Muscle layer of duodenum (tissue), 2 donors: ENCODE results near the gene RECQL5.

Experiments
- H3K27ac ChIP-seq: one replicate; pipeline ENCODE4 v1.7.0; 2013; ENCODE audit warnings: mild to moderate bottlenecking, low read length
- H3K27me3 ChIP-seq: one replicate; pipeline ENCODE4 v1.7.0; 2013; ENCODE audit warnings: low read depth, mild to moderate bottlenecking, control low read depth, low read length
- H3K36me3 ChIP-seq, 2 donors: one replicate each; pipeline ENCODE4 v1.7.0; 2013; ENCODE audit warnings: low read length in 2 of 2, control low read depth in 1 of 2, mild to moderate bottlenecking in 1 of 2; ENCODE audit not compliant: insufficient read depth in 2 of 2, control insufficient read depth in 1 of 2
- H3K4me1 ChIP-seq, 2 donors: one replicate each; pipeline ENCODE4 v1.7.0; 2013; ENCODE audit warnings: low read length in 2 of 2, mild to moderate bottlenecking in 2 of 2, control low read depth in 1 of 2, moderate library complexity in 1 of 2; ENCODE audit not compliant: insufficient read depth in 2 of 2, control insufficient read depth in 1 of 2
- H3K4me3 ChIP-seq, 2 donors: one replicate each; pipeline ENCODE4 v1.7.0; 2013; ENCODE audit warnings: low read length in 2 of 2, low read depth in 1 of 2, mild to moderate bottlenecking in 1 of 2
- H3K9me3 ChIP-seq, 2 donors: one replicate each; pipeline ENCODE4 v1.7.0; 2013; ENCODE audit warnings: low read length in 2 of 2, control low read depth in 1 of 2, mild to moderate bottlenecking in 1 of 2; ENCODE audit not compliant: control insufficient read depth in 1 of 2
- donor health status: healthy.

The RECQL5 gene

DNA sequence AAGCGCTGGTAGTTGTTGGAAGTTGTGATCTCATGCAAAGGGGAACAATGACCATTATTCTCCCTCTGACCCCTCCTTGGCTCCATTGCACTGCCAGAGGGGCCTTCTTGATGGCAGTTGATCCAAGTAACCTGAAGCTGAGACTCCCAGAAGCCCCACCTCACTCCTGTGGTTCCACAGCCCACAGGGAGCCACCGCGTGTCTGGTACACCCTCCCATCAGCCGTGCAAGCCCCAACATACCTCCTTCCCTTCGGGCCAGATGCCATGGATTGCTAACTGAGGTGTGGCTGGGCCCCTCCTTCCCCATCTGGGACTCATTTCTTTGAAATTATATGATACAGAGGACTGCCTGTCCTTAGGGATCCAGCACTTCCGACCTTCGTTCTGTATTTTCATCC lies 18.0 kb upstream of the RECQL5 start:
- Histone ChIP-seq H3K4me3 (no peak overlapping the region), H3K36me3 (peaks cover 0 to 10% of the 10 kb centered on the region in 2 donors), H3K27ac (peak overlapping the region; percentile 70), H3K9me3 (no peaks in the 10 kb centered on the region), H3K4me1 (peaks cover 7 to 33% of the 10 kb centered on the region in 2 donors), H3K27me3 (no peaks in the 10 kb centered on the region)

DNA sequence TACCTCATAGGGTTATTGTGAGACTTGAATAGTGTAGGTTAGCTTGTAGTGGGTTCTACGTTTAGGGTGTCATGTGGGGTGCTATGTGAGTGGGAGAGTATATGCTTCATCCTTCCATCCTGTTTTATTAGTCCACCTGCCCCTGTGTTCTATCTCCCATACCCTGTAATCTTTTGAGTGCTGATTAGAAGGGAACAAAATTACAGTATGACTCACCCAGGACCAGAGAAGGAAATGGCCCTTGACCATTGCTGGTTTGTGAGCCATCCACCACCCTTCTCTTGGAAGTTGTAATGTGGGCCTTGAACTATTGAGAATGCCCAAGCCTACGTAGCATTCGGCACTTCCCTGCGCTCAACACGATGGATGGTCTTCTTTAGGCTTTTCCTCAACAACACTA lies 17.3 kb upstream of the RECQL5 start:
- peak overlapping the region; percentile 70 for H3K27ac ChIP-seq
- H3K36me3 ChIP-seq: peaks cover 0 to 10% of the 10 kb centered on the region in 2 donors
- no peaks in the 10 kb centered on the region for H3K9me3 ChIP-seq
- peaks cover 7 to 33% of the 10 kb centered on the region in 2 donors for H3K4me1 ChIP-seq
- H3K4me3 ChIP-seq: no peak overlapping the region
- no peaks in the 10 kb centered on the region for H3K27me3 ChIP-seq

DNA sequence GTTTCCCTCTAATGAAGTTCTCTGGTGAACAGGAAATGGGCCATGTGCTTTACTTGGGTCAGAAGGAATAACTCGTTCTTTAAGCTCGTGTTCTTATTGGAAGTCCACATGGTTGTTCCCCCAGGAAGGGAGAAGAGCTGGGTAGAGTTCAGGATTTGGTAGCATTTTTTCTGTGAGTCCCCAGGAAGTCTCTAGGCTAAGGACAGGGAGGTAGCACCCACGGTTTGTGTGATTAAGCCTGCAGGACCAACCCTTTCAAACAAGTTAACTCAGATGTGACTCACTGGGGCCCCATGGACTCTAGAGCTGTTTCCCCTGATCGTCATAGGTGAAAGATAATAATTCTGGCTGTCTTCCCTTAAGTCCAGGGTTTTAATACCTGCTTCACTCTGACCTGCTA lies 16.6 kb upstream of the RECQL5 start:
- Histone ChIP-seq H3K9me3 (no peaks in the 10 kb centered on the region), H3K27ac (peak overlapping the region; percentile 70), H3K4me1 (peaks cover 7 to 27% of the 10 kb centered on the region in 2 donors), H3K4me3 (no peak overlapping the region), H3K36me3 (peaks cover 0 to 10% of the 10 kb centered on the region in 2 donors), H3K27me3 (no peaks in the 10 kb centered on the region)

DNA sequence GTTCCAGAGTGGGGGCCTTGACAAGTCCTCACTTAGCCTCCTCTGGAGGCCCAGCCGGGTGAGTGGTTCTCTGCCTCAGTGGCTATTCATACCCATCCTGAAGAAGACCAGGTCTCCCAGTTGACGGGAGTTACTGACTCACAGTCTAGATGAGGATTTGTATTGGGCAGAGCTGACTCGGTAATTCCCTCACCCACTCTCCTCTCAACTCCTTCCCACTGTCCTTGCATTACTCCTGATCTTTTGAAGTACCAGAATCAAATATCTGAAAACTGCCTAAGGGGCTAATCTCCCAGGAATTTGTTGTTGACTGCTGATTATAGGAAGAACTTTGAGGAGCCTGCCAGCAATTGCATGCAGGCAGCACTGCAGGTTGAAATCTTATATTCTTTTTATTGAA lies 14.3 kb upstream of the RECQL5 start:
- peaks cover 7 to 19% of the 10 kb centered on the region in 2 donors for H3K4me1 ChIP-seq
- H3K4me3 ChIP-seq: no peak overlapping the region
- peak overlapping the region; percentile 9 for H3K27ac ChIP-seq
- H3K36me3 ChIP-seq: peaks cover 0 to 7% of the 10 kb centered on the region in 2 donors
- no peaks in the 10 kb centered on the region for H3K9me3 ChIP-seq
- H3K27me3 ChIP-seq: no peaks in the 10 kb centered on the region

DNA sequence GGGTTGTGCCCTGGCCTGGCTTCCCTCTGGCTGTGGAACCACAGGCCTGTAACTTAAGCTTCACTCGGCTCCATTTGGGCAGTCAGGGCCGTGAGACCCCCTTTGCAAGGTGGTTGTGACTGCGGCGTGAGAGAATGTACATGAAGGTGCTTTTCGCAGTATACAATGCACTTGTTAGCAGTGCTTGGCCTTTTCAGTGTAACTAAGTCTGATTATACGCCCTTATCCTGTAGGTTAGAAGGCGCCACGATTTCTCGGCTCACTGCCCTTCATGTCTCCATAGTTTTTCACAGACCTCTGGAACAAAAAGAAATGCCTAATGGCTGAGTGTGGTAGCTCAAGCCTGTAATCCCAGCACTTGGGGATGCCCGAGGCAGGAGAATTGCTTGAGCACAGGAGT lies 13.5 kb upstream of the RECQL5 start:
- peak overlapping the region; percentile 49 for H3K27ac ChIP-seq
- no peak overlapping the region for H3K4me3 ChIP-seq
- H3K4me1 ChIP-seq: peaks cover 3 to 15% of the 10 kb centered on the region in 2 donors
- no peaks in the 10 kb centered on the region for H3K9me3 ChIP-seq
- H3K27me3 ChIP-seq: no peaks in the 10 kb centered on the region
- peaks cover 0 to 11% of the 10 kb centered on the region in 2 donors for H3K36me3 ChIP-seq

DNA sequence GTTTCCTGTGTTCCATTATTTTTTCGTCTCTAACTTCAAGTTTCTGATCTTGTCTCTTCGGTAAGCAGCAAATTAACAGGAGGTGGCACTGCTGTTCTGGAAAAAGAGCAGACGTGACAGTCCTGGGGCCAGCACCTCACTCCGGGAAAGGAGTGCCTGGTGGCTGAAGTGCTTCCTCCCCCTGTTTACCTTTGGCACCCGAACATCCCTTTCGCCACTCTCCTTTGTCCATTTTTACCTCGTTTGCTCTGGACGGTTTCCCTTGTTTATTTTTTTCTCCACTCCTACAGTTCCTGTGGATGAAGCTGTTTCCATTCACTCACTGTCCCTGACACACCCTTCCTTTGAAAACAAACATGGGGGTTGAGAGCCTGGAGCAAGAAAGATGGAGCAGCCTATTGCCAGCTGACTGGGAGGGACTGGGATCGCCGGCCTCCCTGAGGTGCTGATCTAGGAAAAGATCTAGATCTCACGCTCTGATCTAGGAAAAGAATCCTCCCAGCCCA lies 12.8 kb upstream of the RECQL5 start:
- no peak overlapping the region for H3K4me3 ChIP-seq
- H3K4me1 ChIP-seq: peaks cover 0 to 12% of the 10 kb centered on the region in 2 donors
- H3K27me3 ChIP-seq: no peaks in the 10 kb centered on the region
- H3K9me3 ChIP-seq: no peaks in the 10 kb centered on the region
- peaks cover 0 to 11% of the 10 kb centered on the region in 2 donors for H3K36me3 ChIP-seq
- peak overlapping the region; percentile 49 for H3K27ac ChIP-seq

DNA sequence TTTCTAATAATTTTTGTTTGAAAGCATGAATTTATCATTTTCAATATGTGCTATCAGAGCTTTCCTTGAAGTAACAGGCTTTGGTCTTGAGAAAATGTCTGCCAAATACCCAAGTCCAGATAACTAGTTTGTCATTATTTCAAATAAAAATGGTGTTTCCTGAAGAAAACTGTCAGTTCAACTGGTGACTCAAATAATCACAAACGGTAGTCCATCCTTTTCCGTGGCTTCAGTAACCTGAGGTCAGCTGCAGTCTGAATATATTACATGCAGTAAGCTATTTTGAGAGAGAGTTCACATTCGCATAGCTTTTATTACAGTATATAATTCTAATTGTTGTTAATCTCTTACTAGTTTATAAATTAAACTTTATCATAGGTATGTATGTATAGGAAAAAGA lies 9.5 kb upstream of the RECQL5 start:
- no peaks in the 10 kb centered on the region for H3K9me3 ChIP-seq
- H3K36me3 ChIP-seq: peaks cover 21 to 32% of the 10 kb centered on the region in 2 donors
- H3K27me3 ChIP-seq: no peaks in the 10 kb centered on the region
- no peak overlapping the region for H3K4me3 ChIP-seq
- peaks cover 0 to 12% of the 10 kb centered on the region in 2 donors for H3K4me1 ChIP-seq
- H3K27ac ChIP-seq: no peak overlapping the region

DNA sequence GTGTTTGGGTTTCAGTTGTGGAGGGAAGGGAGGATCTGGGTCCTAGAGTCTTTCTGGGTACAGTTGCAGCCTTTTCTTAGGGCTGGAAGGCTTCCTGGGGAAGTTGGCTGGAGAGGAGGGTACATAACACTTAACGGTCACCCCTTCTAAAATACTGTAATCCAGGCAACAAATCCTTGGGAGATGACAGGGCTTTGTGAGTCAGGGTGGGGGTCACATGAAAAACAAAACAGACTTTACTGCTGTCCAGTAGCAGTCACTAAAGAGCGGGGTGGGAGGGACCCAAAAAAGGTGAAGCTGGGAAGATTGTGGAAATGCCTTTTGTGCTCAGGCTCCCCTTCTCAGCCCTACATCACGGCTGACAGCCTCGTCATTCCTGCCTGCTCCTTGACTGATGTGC lies 6.5 kb upstream of the RECQL5 start:
- Histone ChIP-seq H3K27me3 (no peaks in the 10 kb centered on the region), H3K9me3 (no peaks in the 10 kb centered on the region), H3K4me1 (peaks cover 2 to 8% of the 10 kb centered on the region in 2 donors), H3K27ac (no peak overlapping the region), H3K4me3 (no peak overlapping the region), H3K36me3 (peaks cover 33 to 57% of the 10 kb centered on the region in 2 donors)

DNA sequence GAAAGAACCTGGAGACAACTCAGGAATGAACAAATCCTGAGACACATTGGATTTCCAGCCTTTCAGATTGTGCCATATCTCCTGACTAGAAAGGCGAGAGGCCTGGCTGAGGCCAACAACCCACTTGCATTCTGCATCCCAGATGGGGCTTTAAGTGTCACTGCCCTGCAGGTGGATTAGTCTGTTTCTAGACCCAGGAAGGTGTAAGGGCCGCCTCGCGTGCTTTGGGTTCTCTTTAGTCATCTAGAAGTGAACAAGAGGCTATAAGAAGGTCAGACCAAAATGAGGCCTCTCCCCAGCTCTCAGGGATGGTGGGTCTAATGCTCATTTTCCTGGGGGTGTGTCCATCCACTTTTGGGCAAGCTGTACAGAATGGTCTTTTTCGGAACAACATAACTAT lies 5.1 kb upstream of the RECQL5 start:
- H3K9me3 ChIP-seq: no peaks in the 10 kb centered on the region
- no peak overlapping the region for H3K4me3 ChIP-seq
- peaks cover 33 to 57% of the 10 kb centered on the region in 2 donors for H3K36me3 ChIP-seq
- H3K27me3 ChIP-seq: no peaks in the 10 kb centered on the region
- no peak overlapping the region for H3K27ac ChIP-seq
- H3K4me1 ChIP-seq: peaks cover 10 to 16% of the 10 kb centered on the region in 2 donors

DNA sequence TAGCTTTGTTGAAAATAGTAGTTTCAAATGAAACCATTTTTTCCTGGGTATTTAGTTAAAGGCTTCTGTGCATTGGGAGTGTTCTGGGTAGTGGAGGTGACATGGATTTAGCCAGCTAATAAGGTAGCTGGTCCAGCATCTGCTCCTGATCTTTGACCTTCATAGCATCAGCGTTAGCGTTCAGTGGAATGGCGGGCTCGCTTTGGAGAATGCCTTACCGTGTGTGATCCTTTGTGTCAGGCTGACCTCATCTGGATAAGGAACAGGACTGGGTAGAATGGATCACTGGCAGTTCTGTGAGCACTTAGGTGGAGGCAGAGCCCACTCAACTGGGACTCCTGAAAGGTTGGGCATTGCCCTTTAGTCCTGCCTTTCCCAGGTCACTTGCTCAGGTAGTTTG lies 3.9 kb upstream of the RECQL5 start:
- Histone ChIP-seq H3K36me3 (peaks cover 33 to 51% of the 10 kb centered on the region in 2 donors), H3K9me3 (no peaks in the 10 kb centered on the region), H3K27me3 (no peaks in the 10 kb centered on the region), H3K27ac (no peak overlapping the region), H3K4me3 (no peak overlapping the region), H3K4me1 (peaks cover 15 to 23% of the 10 kb centered on the region in 2 donors)

DNA sequence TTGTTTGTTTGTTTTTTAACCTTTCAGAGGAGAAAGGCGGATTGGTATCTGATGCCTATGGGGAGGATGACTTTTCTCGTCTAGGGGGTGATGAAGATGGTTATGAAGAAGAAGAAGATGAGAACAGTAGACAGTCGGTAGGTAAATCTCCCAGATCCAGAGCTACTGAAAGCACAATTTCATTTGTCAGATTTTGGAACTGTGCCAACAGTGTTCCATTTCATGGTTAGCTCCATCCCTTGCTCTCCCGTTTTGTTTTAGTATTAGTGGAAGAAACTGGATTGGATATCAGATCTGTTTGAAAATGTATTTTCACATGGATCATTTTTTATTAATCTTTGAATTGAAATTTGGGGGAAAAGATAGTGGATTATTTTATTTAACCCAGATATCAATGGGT lies 1.5 kb upstream of the RECQL5 start:
- H3K4me3 ChIP-seq: peak overlapping the region in 1 of 2 donors; percentile 96
- H3K27ac ChIP-seq: peak overlapping the region; percentile 95
- peaks cover 28 to 54% of the 10 kb centered on the region in 2 donors for H3K36me3 ChIP-seq
- H3K27me3 ChIP-seq: no peaks in the 10 kb centered on the region
- peaks cover 17 to 20% of the 10 kb centered on the region in 2 donors for H3K4me1 ChIP-seq
- no peaks in the 10 kb centered on the region for H3K9me3 ChIP-seq

DNA sequence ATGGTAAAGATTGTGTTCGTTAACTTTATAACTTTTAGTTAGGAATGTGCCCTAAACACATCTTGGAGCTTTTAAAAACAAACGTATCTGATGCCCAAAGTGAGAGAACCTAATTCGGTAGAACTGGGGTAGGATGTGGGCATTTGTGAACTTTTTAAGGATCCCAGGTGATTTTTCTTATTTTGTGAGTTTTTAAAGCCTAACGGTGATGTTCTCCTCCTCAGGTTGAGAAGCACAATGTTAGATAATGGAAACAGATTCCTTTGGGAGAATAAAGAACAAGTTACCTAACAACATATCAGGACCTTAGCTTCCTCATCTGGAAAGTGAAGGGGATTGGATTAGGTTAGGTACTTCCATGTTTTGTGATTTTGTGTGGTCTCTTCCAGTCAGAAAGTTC lies 871 bp upstream of the RECQL5 start:
- H3K9me3 ChIP-seq: no peaks in the 10 kb centered on the region
- H3K27me3 ChIP-seq: no peaks in the 10 kb centered on the region
- H3K4me1 ChIP-seq: peaks cover 17 to 20% of the 10 kb centered on the region in 2 donors
- peak overlapping the region; percentile 95 for H3K27ac ChIP-seq
- peak overlapping the region; percentile 79 to 96 for H3K4me3 ChIP-seq
- peaks cover 22 to 52% of the 10 kb centered on the region in 2 donors for H3K36me3 ChIP-seq
